ENCODE measurements around the gene TEDDM1.
A peak's percentile ranks its signal among the peaks of the same experiment; 100 is the strongest.
"Not testable (repeated sequence)": the region's sequence is repeated elsewhere in the genome, so short reads cannot be mapped to it uniquely, and the experiment has no call there.

Gene TEDDM1

GRCh38 chr1:182405578-182405977 is 5.1 kb upstream of the TEDDM1 start:
- no peak for DNase-seq

- DNase-seq = no peak
These were observed 4.3 kb upstream of the TEDDM1 start for GRCh38 chr1:182404781-182405180.

- DNase-seq = no peak
These were observed 2.6 kb downstream of the TEDDM1 start for GRCh38 chr1:182397653-182398393.

- DNase-seq = no peak
These were observed 4.6 kb downstream of the TEDDM1 start for GRCh38 chr1:182395906-182396305.

- DNase-seq = no peak
These were observed 6.3 kb downstream of the TEDDM1 start for GRCh38 chr1:182394055-182394775.

DNA sequence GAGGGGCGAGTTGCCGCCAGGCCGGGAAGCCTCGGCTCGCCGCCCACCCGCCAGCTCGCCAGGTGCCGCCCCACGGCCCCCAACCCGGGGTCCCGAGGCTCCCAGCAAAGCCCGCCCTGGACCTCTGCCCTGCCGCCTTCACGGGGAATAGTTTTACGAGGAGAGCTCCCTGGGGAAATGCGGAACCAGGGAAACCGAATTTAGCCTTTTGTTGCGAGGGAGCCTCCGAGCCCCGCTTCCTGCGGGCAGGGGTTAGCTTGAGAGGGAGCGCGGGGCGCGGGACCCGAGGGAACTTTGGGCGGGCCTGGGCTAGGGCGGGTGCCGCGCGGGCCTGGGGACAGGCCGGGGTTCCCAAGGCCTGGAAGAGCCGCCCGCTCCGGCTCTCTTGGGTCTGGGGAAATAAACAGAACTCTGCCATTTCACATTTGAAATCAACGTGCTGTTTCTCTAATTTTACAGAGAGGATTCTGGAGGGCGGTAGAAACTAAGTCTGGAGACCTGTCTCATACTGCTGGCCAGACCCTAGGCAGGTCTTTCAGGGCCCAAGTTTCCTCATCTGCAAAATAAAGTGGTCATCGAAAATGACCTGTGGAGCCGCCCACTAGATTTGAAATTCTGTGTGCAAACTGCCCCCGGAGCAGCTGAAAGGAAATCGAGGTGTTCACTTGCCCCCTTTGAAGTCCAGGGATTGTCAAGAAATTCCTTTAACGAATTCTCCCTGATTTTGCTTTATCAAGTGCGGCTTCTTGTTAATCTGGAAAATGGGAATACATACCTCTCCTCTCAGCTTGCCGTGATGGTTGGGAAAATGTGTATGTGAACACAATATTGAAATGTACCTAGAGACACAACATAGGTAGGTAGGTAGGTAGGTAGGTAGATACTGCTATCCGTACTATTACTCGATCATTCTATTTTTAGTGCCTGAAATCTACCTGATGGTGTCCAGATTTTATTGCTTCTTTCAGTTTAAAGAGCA is 8.1 kb downstream of the TEDDM1 start:
- peak; percentile 6 for DNase-seq

DNA sequence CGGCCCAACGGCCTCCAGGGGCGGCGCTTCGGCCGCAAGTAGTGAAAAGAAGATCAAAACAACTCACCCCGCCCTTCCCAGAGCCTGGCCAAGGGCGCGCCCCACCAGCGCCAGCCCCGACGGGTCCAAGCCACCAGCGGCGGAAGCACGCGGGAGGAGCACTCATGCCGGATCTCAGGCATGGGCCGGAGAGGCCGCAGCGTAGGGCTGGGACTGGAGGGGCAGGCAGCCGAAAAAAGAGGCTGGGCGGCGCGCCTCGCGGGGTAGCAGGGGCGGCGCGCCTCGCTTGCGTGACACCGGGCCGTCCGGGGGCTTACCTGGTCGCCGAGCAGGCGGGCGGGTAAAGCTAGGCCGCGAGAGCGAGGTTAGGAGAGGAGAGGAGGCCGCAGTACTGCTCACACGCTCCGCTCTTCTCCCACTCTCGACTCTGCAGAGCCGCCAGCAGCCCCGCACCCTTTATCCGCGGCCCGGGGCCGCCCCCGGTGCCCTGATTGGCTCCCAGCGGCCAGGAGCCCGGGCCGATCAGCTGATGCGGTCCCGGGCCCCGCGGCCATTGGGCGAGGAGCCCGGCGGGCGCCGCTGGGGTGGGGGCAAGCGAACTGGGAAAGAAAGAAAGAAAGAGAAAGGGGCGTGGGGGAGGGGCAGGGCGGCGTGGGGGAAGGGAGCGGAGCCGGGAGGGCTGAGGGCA is 9.0 kb downstream of the TEDDM1 start, which contains the start of gene GLUL:
Gene GLUL, minus strand, starts transcription at position 429 of the 688 bp plus-strand sequence. CDS start 3,053 bp downstream, outside the sequence.
- DNase-seq = peak; percentile 78

DNA sequence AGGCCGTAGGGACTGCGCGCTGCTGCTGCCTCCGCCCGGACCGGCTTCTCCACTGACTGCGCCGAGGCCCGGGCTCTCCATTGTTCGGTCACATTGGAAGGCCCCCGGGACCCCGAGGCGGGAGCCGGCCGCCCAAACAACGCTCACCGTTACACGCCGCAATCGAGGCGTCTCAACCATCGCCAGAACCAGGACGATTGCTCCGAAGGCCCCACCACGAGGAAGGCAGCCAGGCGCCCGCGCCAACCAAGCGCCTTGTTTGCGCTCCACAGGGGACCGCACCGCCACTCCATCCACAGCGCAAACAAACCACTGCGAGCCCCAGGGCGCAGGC is 9.5 kb downstream of the TEDDM1 start:
- DNase-seq = no peak

DNA sequence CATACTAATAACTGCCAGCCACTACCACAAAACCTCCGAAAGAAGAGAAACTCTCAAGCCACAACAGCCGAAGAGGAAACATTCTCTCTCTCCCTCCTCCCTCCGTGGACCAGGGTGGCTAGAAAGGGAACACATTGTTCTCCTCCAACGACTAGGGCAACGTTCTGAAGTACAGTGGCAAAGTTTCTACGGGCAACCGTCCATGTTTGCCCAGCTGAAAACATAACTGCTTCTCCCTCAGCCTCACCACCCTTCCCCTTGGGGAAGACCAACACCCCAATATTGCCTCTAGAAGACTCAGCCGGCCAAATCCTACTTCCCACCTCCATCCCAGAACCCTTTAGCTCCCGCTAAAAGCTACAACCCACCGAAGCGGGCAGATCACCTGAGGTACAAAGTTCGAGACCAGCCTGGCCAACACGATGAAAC is 10.8 kb downstream of the TEDDM1 start:
- DNase-seq = no peak

GRCh38 chr1:182388392-182389134 is 11.9 kb downstream of the TEDDM1 start:
- DNase-seq = no peak

DNA sequence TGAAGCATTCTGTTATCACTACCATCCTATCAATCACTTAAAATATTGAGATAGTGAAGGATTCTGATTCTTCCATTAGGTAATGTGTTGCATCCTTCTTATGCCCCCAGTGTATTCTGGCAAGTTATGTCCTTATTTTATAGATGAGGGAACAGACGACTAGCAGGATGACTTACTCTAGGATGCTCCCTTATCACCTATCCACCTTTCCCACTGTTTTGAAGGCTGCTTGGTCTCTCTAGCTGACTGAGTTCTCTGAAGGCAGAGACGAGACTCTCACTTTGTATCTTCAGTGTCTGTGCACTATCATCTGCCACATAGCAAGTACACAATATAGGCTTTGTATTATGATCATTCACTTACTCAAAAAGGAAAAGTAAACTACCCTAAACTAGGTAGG is 12.9 kb downstream of the TEDDM1 start:
- no peak for DNase-seq

DNA sequence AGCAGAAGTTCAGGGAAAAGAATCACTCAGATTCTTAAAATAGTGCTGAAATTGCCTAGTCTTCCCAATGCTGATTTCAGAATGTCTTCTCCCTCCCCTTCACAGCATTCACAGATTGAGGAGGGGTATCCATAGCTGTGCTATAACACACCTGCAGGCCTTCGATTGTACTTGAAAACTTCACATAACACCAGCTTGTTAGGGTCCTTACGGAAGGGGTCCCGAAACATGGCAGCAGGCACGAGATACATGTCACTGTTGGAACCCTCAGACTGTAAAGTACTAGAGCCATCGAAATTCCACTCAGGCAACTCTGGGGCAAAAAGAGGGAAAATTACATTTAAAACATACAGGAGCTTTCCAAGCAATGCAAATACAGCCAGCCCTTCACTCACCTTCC is 13.5 kb downstream of the TEDDM1 start:
- DNase-seq = no peak

DNA sequence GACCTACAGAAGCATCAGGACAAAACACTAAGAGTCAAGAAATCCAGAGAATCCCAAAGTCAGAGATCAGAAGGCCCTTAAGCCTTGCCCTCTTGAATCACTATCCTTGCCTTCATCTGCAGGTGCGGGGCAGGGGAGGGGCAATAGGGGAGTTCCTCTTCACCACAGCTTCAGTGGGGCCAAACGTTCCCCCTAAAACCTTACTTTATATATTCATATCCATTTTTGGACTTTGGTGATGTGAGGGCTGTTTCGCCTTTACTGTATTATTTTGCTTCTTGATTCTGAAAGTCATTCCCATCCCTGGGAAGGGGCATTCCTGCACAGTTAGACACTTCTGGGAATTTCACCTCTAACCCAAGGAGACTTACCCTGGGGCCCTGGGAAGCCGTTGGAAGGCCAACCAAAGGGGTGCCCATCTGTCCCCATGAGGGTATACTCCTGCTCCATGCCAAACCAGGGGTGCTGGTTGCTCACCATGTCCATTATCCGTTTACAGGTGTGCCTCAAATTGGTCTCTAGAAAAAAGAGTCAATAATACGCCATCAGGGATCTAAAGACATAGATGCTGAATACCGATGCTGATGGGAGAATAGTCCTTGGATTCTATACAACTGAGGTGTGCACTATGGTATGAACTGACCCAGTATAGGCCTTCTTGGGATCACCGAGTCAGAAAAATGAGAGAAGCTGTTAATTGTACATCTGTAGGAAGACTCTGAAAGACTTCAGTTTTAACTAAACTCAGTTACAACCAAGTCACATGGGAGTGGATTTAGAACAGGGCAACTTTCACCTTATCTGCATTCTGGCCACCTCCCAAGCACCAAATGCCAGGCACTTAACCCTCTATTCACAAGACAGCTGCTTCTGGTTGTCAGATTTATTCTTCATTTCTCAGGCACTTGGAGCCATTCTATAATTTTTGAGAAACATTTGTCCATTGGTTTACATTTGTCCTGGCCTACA is 14.3 kb downstream of the TEDDM1 start:
- DNase-seq = no peak

DNA sequence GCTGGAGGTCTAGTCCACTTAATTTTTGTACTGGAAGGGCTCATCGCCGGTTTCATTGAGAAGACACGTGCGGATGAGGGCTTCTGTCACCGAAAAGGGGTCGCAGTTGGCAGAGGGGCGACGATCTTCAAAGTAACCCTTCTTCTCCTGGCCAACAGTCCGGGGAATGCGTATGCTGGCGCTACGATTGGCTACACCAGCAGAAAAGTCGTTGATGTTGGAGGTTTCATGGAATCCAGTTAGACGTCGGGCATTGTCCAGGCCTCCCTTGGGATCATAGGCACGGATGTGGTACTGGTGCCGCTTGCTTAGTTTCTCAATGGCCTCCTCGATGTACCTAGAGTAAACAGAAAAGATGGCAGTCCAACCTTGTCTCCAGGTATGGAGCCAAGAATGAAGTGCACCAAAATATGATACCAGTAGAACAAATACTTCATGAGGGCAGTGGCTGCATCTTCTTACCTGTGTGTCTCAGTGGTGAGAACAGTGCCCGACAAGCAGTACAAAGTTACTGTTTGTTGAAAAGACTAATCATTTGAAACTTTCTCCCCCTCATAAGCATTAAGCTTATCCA is 16.0 kb downstream of the TEDDM1 start:
- DNase-seq = no peak

DNA sequence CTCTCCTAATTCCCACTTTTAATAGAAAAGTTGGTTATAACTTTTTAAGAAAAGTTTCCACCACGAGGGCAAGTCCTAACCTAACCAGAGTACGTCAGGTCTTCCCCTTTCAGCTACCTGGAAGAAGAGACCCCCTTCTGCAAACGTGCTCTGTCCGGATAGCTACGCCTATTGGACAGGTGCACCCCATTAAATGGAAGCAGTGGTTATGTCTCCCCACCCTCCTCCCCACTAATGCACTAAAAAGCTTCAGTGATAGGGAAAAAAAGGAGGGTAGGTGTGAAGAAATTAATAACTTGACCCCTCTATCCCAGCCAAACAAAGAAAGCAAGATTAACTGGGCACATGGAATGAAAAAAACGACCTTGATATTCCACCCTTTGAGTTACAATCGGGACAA is 16.5 kb downstream of the TEDDM1 start:
- DNase-seq = no peak

- no peak for DNase-seq
These were observed 17.3 kb downstream of the TEDDM1 start for GRCh38 chr1:182383037-182383661.

- no peak for DNase-seq
These were observed 18.3 kb downstream of the TEDDM1 start for GRCh38 chr1:182381962-182382819.

DNA sequence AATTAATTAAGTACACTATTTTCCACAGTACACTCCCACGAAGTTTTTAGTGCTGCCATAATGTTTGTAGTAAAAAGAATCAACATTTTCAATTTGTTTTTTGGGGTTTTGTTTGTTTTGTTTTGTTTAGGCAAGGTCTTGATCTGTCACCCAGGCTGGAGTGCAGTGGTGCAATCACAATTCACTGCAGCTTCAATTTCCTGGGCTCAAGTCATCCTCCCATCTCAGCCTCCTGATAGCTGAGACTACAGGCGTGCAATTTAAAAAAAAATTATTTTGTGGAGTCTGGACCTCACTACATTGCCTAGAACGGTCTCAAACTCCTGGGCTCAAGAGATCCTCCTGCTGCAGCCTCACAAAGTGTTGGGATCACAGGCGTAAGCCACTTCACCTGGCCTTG is 20.3 kb downstream of the TEDDM1 start:
- DNase-seq = no peak

DNA sequence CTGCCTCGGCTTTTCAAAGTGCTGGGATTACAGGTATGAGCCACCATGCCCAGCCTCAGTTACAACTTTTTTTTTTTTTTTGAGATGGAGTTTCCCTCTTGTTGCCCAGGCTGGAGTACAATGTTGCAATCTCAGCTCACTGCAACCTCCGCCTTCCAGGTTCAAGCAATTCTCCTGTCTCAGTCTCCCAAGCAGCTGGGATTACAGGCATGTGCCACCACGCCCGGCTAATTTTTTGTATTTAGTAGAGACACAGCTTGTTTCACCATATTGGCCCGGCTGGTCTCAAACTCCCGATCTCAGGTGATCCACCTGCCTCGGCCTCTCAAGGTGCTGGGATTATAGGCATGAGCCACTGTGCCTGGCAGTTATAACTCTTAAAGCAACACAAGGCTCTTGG is 20.7 kb downstream of the TEDDM1 start:
- not testable (repeated sequence) for DNase-seq

Data from CD4-positive, alpha-beta T cell treated with Interleukin-21 for 1 hour (primary cell).